NCI-H2081 treated with DMSO at 0.1 percent for 48 hours (cell line): ENCODE results near the gene SIRT4.
A peak's percentile ranks its signal among the peaks of the same experiment; 100 is the strongest.
"Not testable (repeated sequence)": the region's sequence is repeated elsewhere in the genome, so short reads cannot be mapped to it uniquely, and the experiment has no call there.

Source experiments
- DNase-seq: peaks from one replicate; lab custom pipeline; 2025; lab: John Stamatoyannopoulos, UW

The SIRT4 gene

GRCh38 chr12:120335447-120335846, 33.3 kb downstream of the SIRT4 start:
- not testable (repeated sequence) for DNase-seq

- DNase-seq, result not testable (repeated sequence)
Measured at GRCh38 chr12:120336392-120336791, 34.3 kb downstream of the SIRT4 start.

GRCh38 chr12:120337730-120338129, 35.6 kb downstream of the SIRT4 start:
- no peak for DNase-seq

- DNase-seq, result no peak
Measured at GRCh38 chr12:120339256-120339655, 37.1 kb downstream of the SIRT4 start.

- no peak for DNase-seq
Measured at GRCh38 chr12:120342175-120343038, 40.3 kb downstream of the SIRT4 start.

GRCh38 chr12:120343039-120343537, 41.0 kb downstream of the SIRT4 start:
- no peak for DNase-seq

- no peak for DNase-seq
Measured at GRCh38 chr12:120343692-120344091, 41.6 kb downstream of the SIRT4 start.

GRCh38 chr12:120346031-120346430, 43.9 kb downstream of the SIRT4 start:
- DNase-seq, result no peak

- no peak for DNase-seq
Measured at GRCh38 chr12:120346681-120347080, 44.6 kb downstream of the SIRT4 start.

GRCh38 chr12:120347766-120348165, 45.6 kb downstream of the SIRT4 start:
- no peak for DNase-seq

GRCh38 chr12:120350576-120351350, 48.6 kb downstream of the SIRT4 start:
- DNase-seq, result peak; percentile 32

- DNase-seq, result no peak
Measured at GRCh38 chr12:120352117-120352516, 50.0 kb downstream of the SIRT4 start.

- no peak for DNase-seq
Measured at GRCh38 chr12:120353136-120353535, 51.0 kb downstream of the SIRT4 start.

- DNase-seq, result no peak
Measured at GRCh38 chr12:120353556-120354317, 51.6 kb downstream of the SIRT4 start.

- DNase-seq, result no peak
Measured at GRCh38 chr12:120356567-120357030, 54.5 kb downstream of the SIRT4 start.

GRCh38 chr12:120357104-120357503, 55.0 kb downstream of the SIRT4 start:
- DNase-seq, result no peak

GRCh38 chr12:120358412-120359100, 56.4 kb downstream of the SIRT4 start:
- DNase-seq, result no peak

- DNase-seq, result no peak
Measured at GRCh38 chr12:120359128-120359527, 57.0 kb downstream of the SIRT4 start.

GRCh38 chr12:120361506-120362208, 59.5 kb downstream of the SIRT4 start:
- peak; percentile 67 for DNase-seq
